Caco-2 (cell line): Measurements from ENCODE around the gene ZYX. TPM values are rescaled to one million over a fixed set of nuclear protein-coding genes. Genes with fewer than 3 reads are reported as not detected.

ENCODE experiments used
- BruUV-seq: library from RNA; stranded (reverse); fragments of 400-500 nt; replicated peaks from 2 replicates; lab custom pipeline; 2021; lab: Mats Ljungman, UMichigan
- CTCF ChIA-PET: fragments of 300-600 bp; sonication (Branson Sonifier 250); formaldehyde crosslinking; loops from one replicate; lab custom pipeline; 2022; ENCODE audit warnings: antibody characterized with exemption; lab: Charles Lee
- POLR2A ChIA-PET: fragments of 300-600 bp; sonication (Branson Sonifier 250); formaldehyde crosslinking; loops from one replicate; lab custom pipeline; 2022; ENCODE audit warnings: antibody characterized with exemption; lab: Charles Lee
- DNase-seq, 2 experiments: peaks; one replicate each; pipeline versions ENCODE4 v3.0.0 to v3.0.0-alpha.2; 2020 to 2022
- H3K27me3 ChIP-seq: replicated peaks from 2 replicates; pipeline ENCODE4 v1.6.0; 2011; ENCODE audit warnings: low read length; ENCODE audit not compliant: control insufficient read depth, insufficient read depth
- H3K36me3 ChIP-seq: 2 replicates; pipeline ENCODE4 v1.5.1; 2011; ENCODE audit warnings: low read length; ENCODE audit not compliant: control insufficient read depth, insufficient read depth
- H3K4me1 ChIP-seq: fragments of 250-450 bp; sonication (Bioruptor Pico); 2 replicates; pipeline ENCODE4 v1.5.1; 2020; ENCODE audit warnings: mild to moderate bottlenecking
- H3K4me3 ChIP-seq: 2 replicates; pipeline ENCODE4 v1.5.1; 2011; ENCODE audit warnings: low read depth, mild to moderate bottlenecking, control low read depth, low read length
- H3K9me3 ChIP-seq: fragments of 250-450 bp; sonication (Bioruptor Pico); 2 replicates; pipeline ENCODE4 v1.5.1; 2020; ENCODE audit warnings: mild to moderate bottlenecking, moderate library complexity
- H3K27ac Mint-ChIP-seq: one replicate; pipeline ENCODE4 v1.8.0; 2022; ENCODE audit warnings: mixed read lengths; ENCODE audit not compliant: unreplicated experiment
- H3K27me3 Mint-ChIP-seq: one replicate; pipeline ENCODE4 v1.8.0; 2022; ENCODE audit warnings: mixed read lengths; ENCODE audit not compliant: insufficient read depth, unreplicated experiment
- H3K36me3 Mint-ChIP-seq: one replicate; pipeline ENCODE4 v1.8.0; 2022; ENCODE audit warnings: mild to moderate bottlenecking, mixed read lengths; ENCODE audit not compliant: insufficient read depth, unreplicated experiment
- H3K4me1 Mint-ChIP-seq: one replicate; pipeline ENCODE4 v1.8.0; 2022; ENCODE audit warnings: low read depth, mixed read lengths; ENCODE audit not compliant: unreplicated experiment
- H3K4me3 Mint-ChIP-seq: one replicate; pipeline ENCODE4 v1.8.0; 2022; ENCODE audit warnings: mild to moderate bottlenecking, moderate library complexity, mixed read lengths; ENCODE audit not compliant: unreplicated experiment
- H3K9me3 Mint-ChIP-seq: one replicate; pipeline ENCODE4 v1.8.0; 2022; ENCODE audit warnings: mixed read lengths; ENCODE audit not compliant: unreplicated experiment
- CTCF ChIP-seq, 2 experiments: fragments of 200-600 bp in 1 of 2; IDR thresholded peaks; 1 replicate in 1 of 2; 2 replicates in 1 of 2; pipeline versions ENCODE4 v1.5.1 to v1.8.0; 2011 to 2022; ENCODE audit warnings: antibody characterized with exemption in 1 of 2, control low read depth in 1 of 2, inconsistent platforms in 1 of 2, low read depth in 1 of 2, low read length in 1 of 2, mild to moderate bottlenecking in 1 of 2, moderate library complexity in 1 of 2; ENCODE audit not compliant: insufficient read depth in 1 of 2, severe bottlenecking in 1 of 2, unreplicated experiment in 1 of 2
- intact Hi-C: fragments of 100-400 bp; cut with micrococcal nuclease; formaldehyde crosslinking; loops from one replicate; pipeline ENCODE4 v1.10.0; 2022; ENCODE audit not compliant: unreplicated experiment
- total RNA-seq: library from RNA; stranded (reverse); gene quantifications from 2 replicates; pipeline ENCODE4 v1.2.3, GENCODE V29; 2022

The ZYX gene
- total RNA-seq, 1 experiment from 2014 or later, result 147 TPM

GRCh38 chr7:143345428-143345900 lies 35.7 kb upstream of the ZYX start:
- Mint-ChIP-seq H3K36me3 (no peaks in the 10 kb centered on the region), H3K27ac (peak overlapping the region; percentile 40), H3K4me3 (peak overlapping the region; percentile 78), H3K4me1 (peaks cover 6% of the 10 kb centered on the region), H3K9me3 (no peaks in the 10 kb centered on the region), H3K27me3 (no peaks in the 10 kb centered on the region)
- CTCF ChIA-PET, result interaction anchor here (0.6 to 1.8 kb wide), 13 partner anchors 10 to 763 kb away, joined by 3 to 20 read pairs (median 4); no protein-coding TSS in a partner anchor
- Histone ChIP-seq H3K36me3 (no peaks in the 10 kb centered on the region), H3K27me3 (no peaks in the 10 kb centered on the region), H3K4me3 (peak overlapping the region; percentile 36), H3K4me1 (no peaks in the 10 kb centered on the region), H3K9me3 (no peaks in the 10 kb centered on the region)
- peak; percentile 85 to 86 for DNase-seq
- peak; percentile 58 to 86 for TF ChIP-seq CTCF (IDR thresholded peaks at IDR 0.05; ENCODE audit: insufficient read depth in 1 of 2, low read depth in 1 of 2, low read length in 1 of 2, severe bottlenecking in 1 of 2, unreplicated experiment in 1 of 2)
- BruUV-seq, result no TSS peak
- POLR2A ChIA-PET, result interaction anchor here (1.0 kb wide), 1 partner anchor 24 kb away, joined by 4 read pairs; no protein-coding TSS in a partner anchor
- intact Hi-C loops, result loop anchor here (1.0 to 5.0 kb wide), 4 partner anchors 15 to 62 kb away; partner anchors contain the start of gene EPHA1

GRCh38 chr7:143346018-143346417 lies 35.1 kb upstream of the ZYX start:
- 0 out of 2 replicates have a peak, but pooled peaks cover 1% of the 10 kb centered on the region for H3K4me1 ChIP-seq
- no peaks in the 10 kb centered on the region for H3K36me3 ChIP-seq
- H3K36me3 Mint-ChIP-seq, result no peaks in the 10 kb centered on the region
- no peaks in the 10 kb centered on the region for H3K9me3 ChIP-seq
- intact Hi-C loops, result loop anchor here (5.0 kb wide), 1 partner anchor 61 kb away; the partner anchor contains the start of gene EPHA1
- no peaks in the 10 kb centered on the region for H3K27me3 ChIP-seq
- no peaks in the 10 kb centered on the region for H3K27me3 Mint-ChIP-seq
- POLR2A ChIA-PET, result interaction anchor here (1.0 kb wide), 1 partner anchor 24 kb away, joined by 4 read pairs; no protein-coding TSS in a partner anchor
- peaks cover 7% of the 10 kb centered on the region for H3K4me1 Mint-ChIP-seq
- DNase-seq, result no peak
- H3K4me3 Mint-ChIP-seq, result peak overlapping the region; percentile 78
- CTCF ChIA-PET, result interaction anchor here (0.6 to 1.8 kb wide), 10 partner anchors 9 to 762 kb away, joined by 3 to 20 read pairs (median 4); no protein-coding TSS in a partner anchor
- no TSS peak for BruUV-seq
- H3K4me3 ChIP-seq, result peak overlapping the region; percentile 36; the same call in 1 of the 2 replicates
- no peaks in the 10 kb centered on the region for H3K9me3 Mint-ChIP-seq
- peak overlapping the region; percentile 40 for H3K27ac Mint-ChIP-seq
- TF ChIP-seq CTCF (IDR thresholded peaks at IDR 0.05; ENCODE audit: insufficient read depth in 1 of 2, low read depth in 1 of 2, low read length in 1 of 2, severe bottlenecking in 1 of 2, unreplicated experiment in 1 of 2), result peak in 1 of 2 experiments; percentile 5

GRCh38 chr7:143347950-143348349 lies 33.2 kb upstream of the ZYX start:
- H3K4me3 Mint-ChIP-seq, result no peak overlapping the region
- Histone ChIP-seq H3K27me3 (no peaks in the 10 kb centered on the region), H3K36me3 (no peaks in the 10 kb centered on the region), H3K9me3 (no peaks in the 10 kb centered on the region), H3K4me3 (no peak overlapping the region), H3K4me1 (peaks cover 16% of the 10 kb centered on the region)
- intact Hi-C loops, result loop anchor here (5.0 kb wide), 1 partner anchor 59 kb away; the partner anchor contains the start of gene EPHA1
- no TSS peak for BruUV-seq
- H3K4me1 Mint-ChIP-seq, result peaks cover 19% of the 10 kb centered on the region
- ChIA-PET POLR2A (no interaction called here), CTCF (no interaction called here)
- no peak overlapping the region for H3K27ac Mint-ChIP-seq
- H3K27me3 Mint-ChIP-seq, result no peaks in the 10 kb centered on the region
- DNase-seq, result no peak
- peaks cover 6% of the 10 kb centered on the region for H3K36me3 Mint-ChIP-seq
- no peak for TF ChIP-seq CTCF (IDR thresholded peaks at IDR 0.05; ENCODE audit: insufficient read depth in 1 of 2, low read depth in 1 of 2, low read length in 1 of 2, severe bottlenecking in 1 of 2, unreplicated experiment in 1 of 2)
- no peaks in the 10 kb centered on the region for H3K9me3 Mint-ChIP-seq
